HG03060 (cell line): ENCODE measurements around the gene AGPS.

Experiments
- ATAC-seq: cut with Tn5 transposase; IDR thresholded peaks from one replicate; pipeline ENCODE4 v1.9.1; 2021; ENCODE audit warnings: low read depth, moderate number of reproducible peaks; ENCODE audit not compliant: unreplicated experiment

AGPS gene

DNA sequence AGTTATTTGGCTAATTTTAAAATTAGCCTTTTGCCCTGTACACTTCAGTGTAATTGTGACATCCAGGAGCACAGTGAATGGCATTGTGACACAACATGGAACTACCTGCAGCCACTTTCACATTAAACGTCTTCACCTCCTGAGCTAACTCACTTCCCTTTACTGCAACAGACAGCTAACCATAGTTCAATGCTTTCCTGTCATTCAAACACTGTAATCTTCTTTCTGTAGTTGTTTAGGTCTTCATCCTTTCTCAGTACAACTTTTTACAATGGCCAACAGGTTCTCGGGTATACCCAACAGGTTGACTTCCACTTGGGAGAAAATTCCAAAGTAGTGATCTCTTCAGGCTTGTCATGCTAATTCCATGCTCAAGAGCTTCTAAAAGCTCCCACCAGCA is 8.6 kb upstream of the AGPS start:
- no peak for ATAC-seq

DNA sequence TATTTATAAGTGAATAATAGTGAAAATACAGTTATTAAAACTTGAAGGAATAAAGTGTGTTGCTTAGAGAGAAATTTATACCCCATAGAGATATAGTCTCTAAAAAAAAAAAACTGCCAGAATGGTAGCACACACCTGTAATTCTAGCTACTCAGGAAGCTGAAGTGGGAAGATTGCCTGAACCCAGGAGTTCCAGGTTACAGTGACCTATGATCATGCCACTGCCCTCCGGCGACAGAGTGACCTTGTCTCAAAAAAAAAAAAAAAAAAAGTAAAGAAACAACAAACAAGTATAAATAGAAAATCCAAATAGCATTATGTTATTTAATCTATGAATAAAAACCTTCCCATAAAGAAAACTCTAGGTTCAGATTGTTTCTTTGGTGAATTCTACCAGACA is 7.4 kb upstream of the AGPS start:
- ATAC-seq = no peak

DNA sequence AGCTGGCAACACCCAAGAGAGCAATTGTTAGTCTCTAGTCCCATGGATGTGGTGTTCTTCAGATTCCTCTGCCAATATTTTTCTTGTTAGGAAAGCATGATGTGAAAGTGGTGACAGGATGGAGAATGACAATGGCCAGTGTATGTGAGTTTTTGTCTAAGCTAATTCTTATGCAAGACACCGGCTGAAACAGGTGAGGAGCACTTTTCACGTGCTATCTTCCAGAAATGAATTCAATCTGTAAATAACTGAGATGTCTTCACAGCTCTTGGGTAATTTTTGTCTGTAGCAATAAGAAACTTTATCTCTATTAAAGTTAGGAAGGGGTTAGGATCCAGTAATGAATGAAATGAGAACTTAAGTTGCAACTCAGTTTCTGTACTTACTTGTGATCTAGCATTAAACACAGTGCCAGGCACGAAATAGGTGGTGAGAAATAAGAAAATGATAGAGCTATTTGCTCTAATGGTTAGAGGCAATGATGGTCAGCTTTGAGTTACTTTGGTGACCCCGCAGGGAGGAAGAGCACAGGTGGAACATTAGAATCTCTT is 676 bp upstream of the AGPS start:
- ATAC-seq = no peak

- no peak for ATAC-seq
These were observed 706 bp downstream of the AGPS start for GRCh38 chr2:177393203-177393755.

DNA sequence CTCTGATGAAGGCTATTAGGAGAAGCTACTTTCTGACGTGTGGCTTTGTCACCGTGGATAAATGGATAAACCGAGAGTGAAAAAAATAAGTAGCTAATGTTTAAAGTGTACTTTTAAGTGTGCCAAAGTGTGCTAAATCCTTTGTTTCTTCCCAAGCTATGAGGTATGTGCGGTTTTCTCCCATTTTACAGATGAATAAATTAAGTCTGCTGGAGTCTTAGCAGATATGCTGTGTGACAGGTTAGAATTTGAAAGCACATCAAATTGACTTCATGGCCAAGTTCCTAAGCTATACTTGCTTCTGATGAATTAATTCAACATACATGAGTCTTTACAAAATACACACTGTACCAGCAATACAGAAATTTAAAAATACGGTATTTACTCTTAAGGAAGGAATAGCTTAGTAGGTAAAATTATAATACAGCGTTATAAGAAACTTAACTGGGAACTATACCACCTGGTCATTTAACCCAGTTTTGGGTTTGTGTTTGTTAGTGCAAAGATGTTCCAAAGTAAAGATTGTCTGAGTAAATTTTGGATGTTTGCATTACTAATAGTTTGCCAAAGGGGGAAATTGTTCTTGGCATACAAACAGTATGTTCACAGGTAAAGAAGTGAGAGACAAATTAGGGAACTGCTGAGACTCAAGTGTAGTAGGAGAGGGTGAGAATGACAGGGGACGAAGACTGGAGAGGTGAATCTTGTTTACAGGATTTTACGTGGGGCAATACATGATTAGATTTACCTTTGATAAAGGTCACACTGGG is 1.4 kb downstream of the AGPS start:
- no peak for ATAC-seq

GRCh38 chr2:177394594-177394973 is 2.0 kb downstream of the AGPS start:
- ATAC-seq = no peak

GRCh38 chr2:177395351-177396065 is 2.9 kb downstream of the AGPS start:
- no peak for ATAC-seq

DNA sequence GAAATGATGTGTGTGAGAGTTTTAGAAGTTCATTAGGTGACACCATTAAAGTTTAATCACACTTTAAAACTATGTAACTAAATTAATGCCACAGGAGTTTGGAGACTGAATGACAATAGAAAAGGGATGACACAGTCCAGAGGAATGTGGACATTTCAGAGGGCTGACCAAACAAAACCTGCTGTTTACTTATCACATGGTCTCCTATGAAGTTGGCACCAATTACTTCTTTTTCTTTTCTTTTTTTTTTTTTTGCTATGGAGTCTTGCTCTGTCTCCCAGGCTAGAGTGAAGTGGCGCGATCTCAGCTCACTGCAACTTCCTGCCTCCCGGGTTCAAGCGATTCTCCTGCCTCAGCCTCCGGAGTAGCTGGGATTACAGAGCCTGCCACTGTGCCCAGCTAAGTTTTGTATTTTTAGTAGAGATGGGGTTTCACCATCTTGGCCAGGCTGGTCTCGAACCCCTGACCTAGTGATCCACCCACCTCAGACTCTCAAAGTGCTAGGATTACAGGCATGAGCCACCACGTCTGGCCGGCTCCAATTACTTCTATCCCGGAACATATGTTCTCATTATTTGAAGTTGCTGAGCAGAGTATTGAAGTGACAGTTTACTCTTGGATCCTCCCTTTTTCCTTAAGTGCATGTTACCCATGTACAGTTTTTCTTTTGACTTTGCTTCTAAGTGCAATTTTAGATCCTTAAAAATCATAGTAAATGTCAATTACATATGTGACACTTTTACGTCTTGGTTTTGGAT is 4.3 kb downstream of the AGPS start:
- no peak for ATAC-seq

DNA sequence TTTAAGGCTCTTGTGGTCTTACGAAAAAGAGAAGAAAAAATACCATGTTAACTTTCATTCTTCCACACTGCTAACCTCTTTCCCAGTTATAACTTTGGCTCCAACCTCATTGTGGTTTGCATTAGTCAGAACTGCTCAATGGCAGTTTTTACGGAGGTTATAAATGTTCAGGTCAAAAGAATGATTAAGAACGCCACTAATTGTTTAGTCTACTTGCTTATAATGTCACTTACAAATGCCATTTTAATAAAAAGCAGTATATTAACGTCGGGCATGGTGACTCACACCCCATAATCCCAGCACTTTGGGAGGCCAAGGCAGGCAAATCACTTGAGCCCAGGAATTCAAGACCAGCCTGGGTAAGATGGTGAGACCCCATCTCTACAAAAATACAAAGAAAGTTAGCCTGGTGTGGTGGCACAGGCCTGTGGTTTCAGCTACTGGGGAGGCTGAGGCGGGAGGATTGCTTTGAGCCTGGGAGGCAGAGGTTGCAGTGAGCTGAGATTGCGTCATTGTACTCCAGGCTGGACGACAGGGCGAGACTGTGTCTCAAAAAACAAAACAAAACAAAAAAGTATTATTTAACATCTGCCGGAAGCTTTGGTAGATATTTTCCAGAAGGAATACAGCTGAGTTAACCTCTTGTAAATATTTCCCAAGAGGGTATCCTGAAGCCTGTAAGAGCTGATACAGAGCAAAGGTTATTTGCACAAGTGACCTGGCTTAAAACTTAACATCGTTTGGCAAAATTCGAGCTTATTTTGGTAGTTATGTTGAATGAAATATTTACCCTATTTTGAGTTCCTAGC is 5.1 kb downstream of the AGPS start:
- ATAC-seq = no peak

DNA sequence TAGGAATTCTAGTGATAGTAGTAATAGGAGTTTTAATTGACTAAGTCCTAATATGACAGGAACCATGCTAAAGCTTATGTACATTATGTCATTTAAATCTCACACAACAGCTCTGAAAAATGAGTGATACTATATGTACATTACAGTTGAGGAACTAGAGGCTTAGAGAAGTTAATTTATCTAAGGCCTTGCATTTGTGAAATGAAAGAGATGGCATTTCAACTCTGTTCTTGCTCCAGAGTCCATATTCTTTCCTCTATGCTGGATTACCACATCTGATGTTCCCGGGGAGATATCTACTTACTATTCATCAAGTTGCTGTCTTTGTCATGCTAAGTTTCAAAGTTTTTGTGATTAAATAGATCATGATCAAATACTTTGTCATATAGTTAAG is 5.7 kb downstream of the AGPS start:
- ATAC-seq = no peak

DNA sequence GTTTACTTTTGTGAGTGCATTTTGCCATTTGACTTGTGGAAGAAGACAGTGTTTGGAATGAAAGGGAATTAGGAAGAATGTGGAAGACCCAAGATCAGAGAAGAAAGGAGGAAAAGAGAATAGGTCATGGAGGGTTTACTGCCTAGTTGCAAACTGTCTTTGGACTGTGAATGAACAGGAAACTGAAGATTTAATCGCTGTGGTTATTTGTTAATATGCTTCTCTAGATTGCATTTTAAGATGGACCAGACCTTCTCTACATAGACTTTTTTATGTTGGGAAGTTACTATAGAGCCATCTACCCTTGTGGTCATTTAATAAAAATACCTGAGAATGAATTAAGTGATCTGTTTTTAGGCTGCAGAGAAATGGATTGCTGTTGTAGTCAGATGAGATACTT is 6.2 kb downstream of the AGPS start:
- ATAC-seq = no peak

GRCh38 chr2:177399376-177399775 is 6.8 kb downstream of the AGPS start:
- no peak for ATAC-seq

DNA sequence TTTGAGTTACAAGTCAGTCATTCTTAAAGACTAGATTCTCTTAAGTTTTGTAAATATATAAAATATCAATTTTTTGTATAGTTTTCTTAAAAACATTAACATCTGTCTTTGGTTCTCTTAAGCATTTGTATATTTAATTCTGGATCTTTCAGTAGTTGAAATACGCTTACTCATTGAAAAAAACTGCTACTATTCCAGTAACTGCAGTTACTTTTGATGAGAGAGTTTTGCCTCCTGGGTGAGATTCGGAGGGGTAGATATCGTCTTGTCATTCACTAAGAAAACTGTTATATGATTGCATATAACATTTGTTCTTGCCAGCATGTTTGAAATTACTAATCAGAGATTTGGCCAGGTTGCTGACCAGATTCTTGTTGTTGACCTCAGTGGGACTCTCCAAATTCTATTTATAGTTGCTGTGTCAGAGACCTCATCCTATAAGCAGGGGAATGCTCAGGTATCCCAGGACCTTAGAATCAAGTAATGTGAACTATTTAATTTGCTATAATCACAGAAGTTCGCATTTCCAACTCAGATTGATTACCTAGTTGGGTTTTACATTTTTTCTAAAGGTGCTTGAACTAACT is 7.9 kb downstream of the AGPS start:
- no peak for ATAC-seq

DNA sequence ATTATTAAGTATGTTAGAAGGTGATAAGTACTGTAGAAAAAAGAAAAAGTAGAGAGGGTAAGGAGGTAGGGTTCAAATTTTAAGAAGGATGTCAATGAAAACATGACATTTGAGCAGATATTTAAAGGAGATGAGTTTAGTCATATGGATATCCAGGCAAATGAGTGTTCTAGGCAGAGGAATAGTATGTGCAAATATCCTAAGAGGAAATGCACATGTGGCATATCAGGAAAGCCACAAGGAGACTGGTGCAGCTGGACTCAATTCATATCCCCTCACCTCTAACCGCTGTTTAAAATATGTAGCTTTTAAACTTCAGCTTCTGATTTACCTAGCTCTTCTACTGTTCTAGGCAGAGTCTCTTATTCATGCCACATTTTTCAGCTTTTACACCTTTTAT is 9.5 kb downstream of the AGPS start:
- ATAC-seq = no peak

GRCh38 chr2:177403838-177404237 is 11.3 kb downstream of the AGPS start:
- ATAC-seq = no peak

DNA sequence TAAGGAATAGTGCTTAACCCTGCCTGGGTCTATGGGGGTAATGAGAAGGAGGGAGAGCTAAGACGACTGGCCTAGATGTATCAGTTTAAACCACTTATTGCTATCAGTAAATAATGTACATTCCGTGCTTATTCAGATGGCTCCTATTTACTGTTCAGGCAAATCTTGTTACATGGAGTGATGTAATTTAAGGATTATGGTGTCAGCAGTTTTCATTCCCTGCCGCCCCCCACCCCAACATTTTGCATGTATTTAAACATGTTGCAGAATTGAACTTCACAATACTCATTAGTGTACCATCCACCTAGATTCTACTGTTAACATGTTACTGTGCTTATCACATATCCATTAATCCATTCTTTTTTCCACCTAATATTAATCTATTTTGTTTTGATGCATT is 11.7 kb downstream of the AGPS start:
- no peak for ATAC-seq

GRCh38 chr2:177405029-177405692 is 12.6 kb downstream of the AGPS start:
- no peak for ATAC-seq

- ATAC-seq = no peak
These were observed 13.6 kb downstream of the AGPS start for GRCh38 chr2:177406182-177406581.

- ATAC-seq = no peak
These were observed 14.5 kb downstream of the AGPS start for GRCh38 chr2:177407031-177407430.
